Astrocyte (in vitro differentiated cells and primary cell): ENCODE measurements around the gene MOB3B. TPM values are rescaled to one million over a fixed set of nuclear protein-coding genes. Genes with fewer than 3 reads are reported as not detected.
A peak's percentile ranks its signal among the peaks of the same experiment; 100 is the strongest.

ENCODE experiments used
- DNase-seq: peaks from one replicate; pipeline ENCODE4 v3.0.0-alpha.2; 2010; ENCODE audit warnings: low read depth
- FAIRE-seq: peaks from 2 replicates; lab custom pipeline; 2011; peaks lifted over from hg19 to GRCh38; lab: Jason Lieb, UNC
- H2AFZ ChIP-seq: 2 replicates; pipeline ENCODE4 v1.6.0; 2012; ENCODE audit warnings: low read depth, low read length, inconsistent platforms
- H3K27ac ChIP-seq: 2 replicates; pipeline ENCODE4 v1.5.1; 2011; ENCODE audit warnings: low read depth, low read length, inconsistent platforms
- H3K27me3 ChIP-seq: 2 replicates; pipeline ENCODE4 v1.6.0; 2011; ENCODE audit warnings: low read length, inconsistent platforms; ENCODE audit not compliant: insufficient read depth
- H3K36me3 ChIP-seq: 2 replicates; pipeline ENCODE4 v1.5.1; 2011; ENCODE audit warnings: low read length, inconsistent platforms; ENCODE audit not compliant: insufficient read depth
- H3K4me1 ChIP-seq: 2 replicates; pipeline ENCODE4 v1.5.1; 2011; ENCODE audit warnings: low read length, inconsistent platforms; ENCODE audit not compliant: insufficient read depth
- H3K4me2 ChIP-seq: 2 replicates; pipeline ENCODE4 v1.6.0; 2012; ENCODE audit warnings: low read length, inconsistent platforms
- H3K4me3 ChIP-seq: 2 replicates; pipeline ENCODE4 v1.5.1; 2011; ENCODE audit warnings: low read depth, mild to moderate bottlenecking, low read length, inconsistent platforms; ENCODE audit not compliant: insufficient read depth
- H3K79me2 ChIP-seq: 2 replicates; pipeline ENCODE4 v1.6.0; 2012; ENCODE audit warnings: mild to moderate bottlenecking, low read length, inconsistent platforms; ENCODE audit not compliant: insufficient read depth
- H3K9ac ChIP-seq: 2 replicates; pipeline ENCODE4 v1.6.0; 2012; ENCODE audit warnings: mild to moderate bottlenecking, low read length, inconsistent platforms
- H3K9me3 ChIP-seq: 2 replicates; pipeline ENCODE4 v1.5.1; 2012; ENCODE audit warnings: low read depth, mild to moderate bottlenecking, low read length, inconsistent platforms; ENCODE audit not compliant: insufficient read depth
- H4K20me1 ChIP-seq: 2 replicates; pipeline ENCODE4 v1.6.0; 2012; ENCODE audit warnings: low read length, inconsistent platforms; ENCODE audit not compliant: insufficient read depth
- H3K27ac Mint-ChIP-seq: one replicate; pipeline ENCODE4 v1.8.0; 2021; ENCODE audit warnings: mild to moderate bottlenecking, mixed read lengths; ENCODE audit not compliant: unreplicated experiment
- H3K27me3 Mint-ChIP-seq: one replicate; pipeline ENCODE4 v1.8.0; 2021; ENCODE audit warnings: low read depth, mixed read lengths; ENCODE audit not compliant: unreplicated experiment
- H3K36me3 Mint-ChIP-seq: one replicate; pipeline ENCODE4 v1.8.0; 2021; ENCODE audit warnings: low read depth, mixed read lengths; ENCODE audit not compliant: unreplicated experiment
- H3K4me1 Mint-ChIP-seq: one replicate; pipeline ENCODE4 v1.8.0; 2021; ENCODE audit warnings: low read depth, mixed read lengths; ENCODE audit not compliant: unreplicated experiment
- H3K4me3 Mint-ChIP-seq: one replicate; pipeline ENCODE4 v1.8.0; 2021; ENCODE audit warnings: mild to moderate bottlenecking, moderate library complexity, mixed read lengths; ENCODE audit not compliant: unreplicated experiment
- H3K9me3 Mint-ChIP-seq: one replicate; pipeline ENCODE4 v1.8.0; 2021; ENCODE audit warnings: mild to moderate bottlenecking, mixed read lengths; ENCODE audit not compliant: unreplicated experiment
- CTCF ChIP-seq: IDR thresholded peaks from 2 replicates; pipeline ENCODE4 v1.5.1; 2011; ENCODE audit warnings: low read depth, mild to moderate bottlenecking, inconsistent platforms, low read length, moderate library complexity; ENCODE audit not compliant: insufficient read depth
- EZH2 ChIP-seq: IDR thresholded peaks from 2 replicates; pipeline ENCODE4 v1.6.1; 2012; ENCODE audit warnings: mild to moderate bottlenecking, low read length, inconsistent platforms; ENCODE audit not compliant: insufficient read depth
- total RNA-seq: library from RNA; stranded (reverse); gene quantifications from 2 replicates; pipeline ENCODE4 v1.2.1, GENCODE V29; 2021

MOB3B gene
- total RNA-seq, 1 donor from 2014 or later = 3.9 TPM

DNA sequence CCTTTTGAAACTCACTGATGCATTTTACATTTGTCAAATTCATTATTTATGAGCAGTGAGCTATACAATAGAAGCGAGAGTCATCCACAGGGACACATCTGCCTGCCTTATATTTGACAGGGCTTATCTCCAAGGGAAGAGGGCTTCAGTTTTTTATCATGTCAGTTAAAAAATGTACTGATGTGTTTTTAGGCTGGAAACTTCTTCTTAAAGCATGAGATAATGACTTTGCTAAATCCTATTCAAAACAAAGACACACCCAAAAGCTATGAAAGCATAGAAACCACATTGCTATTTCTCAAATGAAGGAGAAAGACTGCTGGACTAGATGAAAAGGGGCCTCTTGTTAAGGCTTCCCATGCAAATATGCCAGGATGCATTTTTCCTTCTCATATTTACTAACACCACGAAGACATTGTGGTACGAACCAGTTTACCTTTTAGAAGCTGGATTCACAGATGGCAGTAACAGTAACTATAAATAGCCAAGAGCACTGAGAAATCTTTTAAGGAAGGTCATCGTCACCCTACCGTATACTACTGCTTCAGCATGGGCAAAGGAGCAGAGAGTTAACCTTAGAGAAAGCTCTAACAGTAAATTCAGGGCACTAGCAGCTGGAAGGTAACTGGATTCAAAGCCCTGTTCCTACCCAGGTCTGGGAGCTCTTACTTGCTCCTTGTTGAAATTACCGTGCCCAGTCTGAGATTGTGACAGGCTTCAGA lies 91.8 kb downstream of the MOB3B start:
- Mint-ChIP-seq H3K36me3 (no peaks in the 10 kb centered on the region), H3K4me3 (no peak overlapping the region), H3K27me3 (no peaks in the 10 kb centered on the region), H3K27ac (peak overlapping the region; percentile 36), H3K9me3 (no peaks in the 10 kb centered on the region), H3K4me1 (peaks cover 33% of the 10 kb centered on the region)
- Histone ChIP-seq H3K4me1 (no peaks in the 10 kb centered on the region), H2AFZ (no peak overlapping the region), H4K20me1 (no peaks in the 10 kb centered on the region), H3K9ac (no peak overlapping the region), H3K9me3 (no peaks in the 10 kb centered on the region), H3K36me3 (no peaks in the 10 kb centered on the region), H3K4me3 (no peak overlapping the region), H3K79me2 (no peaks in the 10 kb centered on the region), H3K27ac (no peak overlapping the region), H3K27me3 (no peaks in the 10 kb centered on the region), H3K4me2 (no peak overlapping the region)
- no peak for FAIRE-seq
- DNase-seq = no peak
- TF ChIP-seq CTCF = no peak
- TF ChIP-seq EZH2 = no peak

DNA sequence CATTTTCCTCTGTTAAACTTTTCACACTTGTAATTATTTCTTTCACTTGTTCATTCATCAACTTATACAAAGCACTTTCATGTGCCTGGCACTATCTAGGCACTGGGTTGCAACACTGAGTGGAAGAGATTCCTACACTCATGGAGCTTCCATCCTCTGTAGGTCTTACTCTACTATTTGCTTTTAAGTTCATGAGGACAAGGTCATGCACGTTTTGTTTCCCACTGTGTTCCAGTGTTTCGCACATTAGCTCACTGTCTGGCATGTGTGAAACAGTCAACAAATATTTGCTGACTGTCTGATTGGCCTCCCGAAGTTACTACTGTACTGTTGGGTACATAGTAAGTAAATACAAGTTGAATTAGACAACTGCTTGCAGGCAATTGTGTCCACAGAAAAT lies 93.4 kb downstream of the MOB3B start:
- DNase-seq (no peak), FAIRE-seq (no peak)
- Mint-ChIP-seq H3K4me3 (no peak overlapping the region), H3K36me3 (no peaks in the 10 kb centered on the region), H3K27me3 (no peaks in the 10 kb centered on the region), H3K27ac (peak overlapping the region; percentile 89), H3K9me3 (no peaks in the 10 kb centered on the region), H3K4me1 (peaks cover 37% of the 10 kb centered on the region)
- Histone ChIP-seq H3K4me2 (no peak overlapping the region), H3K4me3 (no peak overlapping the region), H3K4me1 (no peaks in the 10 kb centered on the region), H3K27me3 (no peaks in the 10 kb centered on the region), H2AFZ (no peak overlapping the region), H3K27ac (no peak overlapping the region), H3K36me3 (no peaks in the 10 kb centered on the region), H4K20me1 (no peaks in the 10 kb centered on the region), H3K9ac (no peak overlapping the region), H3K79me2 (no peaks in the 10 kb centered on the region), H3K9me3 (no peaks in the 10 kb centered on the region)
- no peak for TF ChIP-seq CTCF
- TF ChIP-seq EZH2 = no peak

- H4K20me1 ChIP-seq = no peaks in the 10 kb centered on the region
- no peak overlapping the region for H2AFZ ChIP-seq
- Mint-ChIP-seq H3K4me1 (peaks cover 39% of the 10 kb centered on the region), H3K4me3 (no peak overlapping the region), H3K9me3 (no peaks in the 10 kb centered on the region), H3K36me3 (no peaks in the 10 kb centered on the region), H3K27me3 (no peaks in the 10 kb centered on the region), H3K27ac (no peak overlapping the region)
- H3K27ac ChIP-seq = no peak overlapping the region
- no peaks in the 10 kb centered on the region for H3K9me3 ChIP-seq
- FAIRE-seq = no peak
- no peaks in the 10 kb centered on the region for H3K4me1 ChIP-seq
- no peak overlapping the region for H3K9ac ChIP-seq
- no peaks in the 10 kb centered on the region for H3K27me3 ChIP-seq
- no peak overlapping the region for H3K4me3 ChIP-seq
- H3K36me3 ChIP-seq = no peaks in the 10 kb centered on the region
- H3K79me2 ChIP-seq = no peaks in the 10 kb centered on the region
- no peak overlapping the region for H3K4me2 ChIP-seq
- DNase-seq = no peak
- TF ChIP-seq EZH2 = no peak
- TF ChIP-seq CTCF = no peak
These were observed 95.8 kb downstream of the MOB3B start for GRCh38 chr9:27433631-27434325.
